IPS-18c (cell line): ENCODE measurements around the gene CORO2B.
"Not testable (repeated sequence)": the region's sequence is repeated elsewhere in the genome, so short reads cannot be mapped to it uniquely, and the experiment has no call there.

ENCODE experiments used
- H3K4me3 ChIP-seq: 2 replicates; pipeline ENCODE4 v1.7.0; 2013; ENCODE audit warnings: low read depth, mild to moderate bottlenecking, low read length, moderate library complexity; ENCODE audit not compliant: insufficient read depth
- H3K9me3 ChIP-seq: one replicate; pipeline ENCODE4 v1.6.1; 2013; ENCODE audit warnings: mild to moderate bottlenecking, low read length, moderate library complexity; ENCODE audit not compliant: control insufficient read depth, insufficient read depth

The CORO2B gene

DNA sequence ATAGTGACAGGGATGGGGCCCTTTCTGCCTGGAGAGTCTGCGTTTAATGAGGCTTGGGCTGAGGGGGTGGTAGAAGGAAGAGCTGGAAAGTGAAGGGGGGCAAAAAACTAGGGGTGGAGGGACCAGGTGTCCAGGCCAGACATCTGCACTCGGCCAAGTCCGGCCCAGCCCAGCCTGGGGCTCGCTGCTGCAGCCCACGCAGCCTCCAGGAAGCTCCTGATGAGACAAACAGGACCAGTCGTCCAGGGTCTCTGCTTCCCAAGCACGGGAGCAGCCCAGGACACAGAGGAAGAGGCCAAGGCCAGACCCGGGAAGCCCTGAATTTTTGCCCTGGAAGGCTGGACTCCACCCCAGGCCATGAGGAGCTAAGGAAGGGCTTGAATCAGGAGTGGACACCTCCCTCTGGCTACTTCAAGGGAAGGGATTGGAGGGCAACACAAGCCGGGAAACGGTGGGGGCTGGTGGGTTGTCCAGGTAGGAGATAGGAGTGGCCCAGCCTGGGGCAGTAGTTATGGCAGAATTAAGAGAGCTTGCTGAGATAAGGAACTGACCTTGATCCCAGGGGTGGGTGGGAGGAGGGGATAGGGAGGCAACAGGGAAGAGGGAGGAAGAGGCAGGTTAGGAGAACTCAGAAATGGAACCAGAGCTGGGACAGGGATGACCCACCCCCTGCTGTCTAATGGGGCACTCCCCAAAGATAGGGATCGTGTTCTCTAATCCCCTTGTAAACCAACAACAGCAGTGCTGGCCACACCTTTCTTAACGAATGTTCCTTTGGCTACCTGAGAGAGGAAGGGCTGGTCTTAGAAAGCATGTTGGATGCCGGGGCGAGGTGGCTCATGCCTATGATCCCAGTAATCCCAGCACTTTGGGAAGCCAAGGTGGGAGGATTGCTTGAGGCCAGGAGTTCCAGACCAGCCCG lies 152.4 kb downstream of the CORO2B start:
- Histone ChIP-seq H3K4me3 (no peak overlapping the region), H3K9me3 (no peaks in the 10 kb centered on the region)

DNA sequence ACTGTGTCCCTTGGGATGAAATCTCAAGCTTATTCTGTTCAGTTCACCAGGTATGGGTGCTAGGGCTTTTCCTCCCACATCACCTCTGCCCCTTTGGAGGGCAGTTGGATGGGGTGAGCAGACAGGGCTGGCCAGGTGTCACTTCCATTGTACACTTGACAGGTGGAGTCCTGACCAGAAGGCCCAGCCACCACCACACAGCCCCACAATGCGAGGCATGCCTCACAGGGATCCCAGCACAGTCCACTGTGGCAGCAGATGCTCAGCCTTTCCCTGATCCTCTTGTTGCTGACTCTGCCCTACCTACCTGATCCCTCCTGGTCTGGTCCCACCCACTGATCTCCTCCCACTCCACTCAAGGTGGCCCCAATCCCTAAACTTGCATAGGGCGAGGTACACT lies 153.7 kb downstream of the CORO2B start:
- Histone ChIP-seq H3K9me3 (no peaks in the 10 kb centered on the region), H3K4me3 (no peak overlapping the region)

GRCh38 chr15:68733666-68734065 lies 154.9 kb downstream of the CORO2B start:
- no peak overlapping the region for H3K4me3 ChIP-seq
- H3K9me3 ChIP-seq: no peaks in the 10 kb centered on the region

DNA sequence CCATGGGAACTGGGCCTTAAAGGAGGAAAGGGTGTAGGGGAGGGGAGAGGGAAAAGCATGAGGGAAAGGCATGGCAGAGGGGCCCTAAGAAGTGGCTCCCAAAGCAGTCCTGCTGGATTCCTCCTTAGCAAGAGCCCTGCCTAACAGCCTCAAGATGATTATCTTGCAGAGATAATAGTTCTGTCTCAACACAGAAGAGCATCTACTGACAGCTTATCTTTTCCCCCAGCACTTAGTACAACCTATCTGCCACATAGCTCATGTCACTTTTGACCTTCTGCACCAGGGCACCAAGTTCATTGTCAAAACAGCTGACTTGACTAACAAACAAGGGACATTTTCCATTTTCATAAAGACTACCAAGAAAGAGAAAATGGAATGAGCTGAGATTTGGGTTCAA lies 155.6 kb downstream of the CORO2B start:
- Histone ChIP-seq H3K9me3 (no peaks in the 10 kb centered on the region), H3K4me3 (no peak overlapping the region)

GRCh38 chr15:68734881-68735280 lies 156.1 kb downstream of the CORO2B start:
- Histone ChIP-seq H3K9me3 (no peaks in the 10 kb centered on the region), H3K4me3 (no peak overlapping the region)

GRCh38 chr15:68735610-68736009 lies 156.8 kb downstream of the CORO2B start:
- Histone ChIP-seq H3K4me3 (no peak overlapping the region), H3K9me3 (no peaks in the 10 kb centered on the region)

- H3K4me3 ChIP-seq: no peak overlapping the region
Measured at GRCh38 chr15:68739390-68740080, 160.7 kb downstream of the CORO2B start.

GRCh38 chr15:68743256-68743655 lies 164.5 kb downstream of the CORO2B start:
- H3K4me3 ChIP-seq: no peak overlapping the region

More at GRCh38 chr15:68739390-68740080, 160.7 kb downstream of the CORO2B start:
- peaks cover 2% of the 10 kb centered on the region for H3K9me3 ChIP-seq

GRCh38 chr15:68749365-68749764 lies 170.6 kb downstream of the CORO2B start:
- Histone ChIP-seq H3K9me3 (no peaks in the 10 kb centered on the region), H3K4me3 (no peak overlapping the region)

More at GRCh38 chr15:68743256-68743655, 164.5 kb downstream of the CORO2B start:
- H3K9me3 ChIP-seq: peaks cover 2% of the 10 kb centered on the region

- Histone ChIP-seq H3K4me3 (no peak overlapping the region), H3K9me3 (no peaks in the 10 kb centered on the region)
Measured at GRCh38 chr15:68749793-68750192, 171.0 kb downstream of the CORO2B start.

- no peaks in the 10 kb centered on the region for H3K9me3 ChIP-seq
- H3K4me3 ChIP-seq: no peak overlapping the region
Measured at GRCh38 chr15:68751622-68752021, 172.8 kb downstream of the CORO2B start.

DNA sequence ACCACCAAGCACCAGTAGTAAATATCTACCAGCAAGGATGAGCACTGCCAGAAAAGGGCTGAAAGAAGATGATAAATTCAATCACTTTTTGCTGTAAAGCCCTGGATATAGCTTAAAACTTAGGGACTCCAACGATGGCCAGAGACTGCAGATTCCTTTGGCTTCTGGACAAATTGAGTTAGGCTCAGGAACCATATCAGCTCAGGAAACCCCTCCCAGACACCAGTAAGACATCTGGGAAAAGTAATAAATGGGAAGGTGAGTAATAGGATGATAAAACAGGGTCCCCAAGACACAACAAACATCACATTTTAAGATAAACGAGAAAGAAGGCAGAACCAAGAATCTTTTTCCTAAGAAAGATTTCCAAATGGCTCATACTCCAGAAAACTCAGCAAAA lies 176.9 kb downstream of the CORO2B start:
- H3K9me3 ChIP-seq: no peaks in the 10 kb centered on the region
- H3K4me3 ChIP-seq: no peak overlapping the region

- H3K9me3 ChIP-seq, H3K4me3 ChIP-seq: not testable (repeated sequence)
Measured at GRCh38 chr15:68759982-68760579, 181.3 kb downstream of the CORO2B start.

- Histone ChIP-seq H3K9me3 (no peaks in the 10 kb centered on the region), H3K4me3 (no peak overlapping the region)
Measured at GRCh38 chr15:68763063-68763462, 184.3 kb downstream of the CORO2B start.

GRCh38 chr15:68764090-68764489 lies 185.3 kb downstream of the CORO2B start:
- Histone ChIP-seq H3K4me3 (no peak overlapping the region), H3K9me3 (no peaks in the 10 kb centered on the region)

DNA sequence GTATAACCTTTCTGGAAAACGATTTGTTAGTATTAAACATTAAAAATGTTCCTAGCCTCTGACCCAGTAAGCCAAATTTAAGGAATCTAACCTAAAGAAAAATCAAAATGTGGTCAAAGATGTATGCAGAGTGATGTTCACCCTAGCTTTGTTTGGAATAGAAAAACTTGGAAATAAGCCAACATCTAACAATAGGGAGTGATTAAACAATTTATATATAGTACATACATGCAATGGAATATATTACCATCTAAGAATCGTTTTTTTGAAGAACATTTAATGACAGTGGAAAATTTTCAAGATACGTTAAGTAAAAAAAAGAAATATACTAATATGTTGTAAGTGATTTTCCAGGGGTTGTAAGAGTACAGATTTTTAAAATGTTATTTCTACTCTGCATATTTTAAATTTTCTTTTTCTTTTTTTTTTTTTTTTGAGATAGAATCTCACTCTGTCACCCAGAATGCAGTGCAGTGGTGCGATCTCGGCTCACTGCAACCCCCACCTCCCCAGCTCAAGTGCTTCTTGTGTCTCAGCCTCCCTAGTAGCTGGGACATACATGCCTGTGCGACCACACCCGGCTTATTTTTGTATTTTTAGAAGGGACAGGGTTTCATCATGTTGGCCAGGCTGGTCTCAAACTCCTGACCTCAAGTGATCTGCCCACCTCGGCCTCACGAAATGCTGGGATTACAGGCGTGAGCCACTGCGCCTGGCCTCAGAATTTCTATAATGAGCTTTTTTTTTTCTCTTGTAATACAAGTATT lies 187.0 kb downstream of the CORO2B start:
- Histone ChIP-seq H3K4me3 (no peak overlapping the region), H3K9me3 (no peaks in the 10 kb centered on the region)

DNA sequence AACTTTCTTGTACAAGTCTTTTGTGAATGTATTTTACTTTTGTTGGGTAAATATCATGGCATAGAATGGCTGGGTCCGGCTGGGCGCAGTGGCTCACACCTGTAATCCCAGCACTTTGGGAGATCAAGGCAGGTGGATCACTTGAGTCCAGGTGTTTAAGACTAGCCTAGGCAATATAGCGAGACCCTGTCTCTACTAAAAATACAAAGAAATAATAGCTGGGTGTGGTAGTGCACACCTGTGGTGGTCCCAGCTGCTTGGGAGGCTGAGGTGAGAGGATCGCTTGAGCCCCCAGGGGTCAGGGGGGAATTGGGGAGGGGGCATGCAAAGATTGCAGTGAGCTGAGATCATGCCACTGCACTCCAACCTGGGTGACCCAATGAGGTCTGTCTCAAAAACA lies 189.0 kb downstream of the CORO2B start:
- H3K9me3 ChIP-seq: no peaks in the 10 kb centered on the region
- H3K4me3 ChIP-seq: no peak overlapping the region
